Esophagus muscularis mucosa (tissue), 4 donors: Measurements from ENCODE around the gene PRPS1. TPM values are rescaled to one million over a fixed set of nuclear protein-coding genes. Genes with fewer than 3 reads are reported as not detected.
A peak's percentile ranks its signal among the peaks of the same experiment; 100 is the strongest.
"Not testable (repeated sequence)": the region's sequence is repeated elsewhere in the genome, so short reads cannot be mapped to it uniquely, and the experiment has no call there.

ENCODE experiments used
- DNase-seq: peaks from one replicate; pipeline ENCODE4 v3.0.0-alpha.2; 2017; ENCODE audit errors: extremely low spot score
- H3K27ac ChIP-seq, 4 donors: fragments of 200-600 bp; sonication (generic); replicated peaks in 1 of 4; 1 replicate in 3 of 4; 2 replicates in 1 of 4; pipeline ENCODE4 v1.5.1; 2016 to 2019; ENCODE audit warnings: mild to moderate bottlenecking in 1 of 4
- H3K27me3 ChIP-seq, 4 donors: fragments of 200-600 bp; sonication (generic); one replicate each; pipeline versions ENCODE4 v1.5.1 to v1.6.0; 2016 to 2019
- H3K36me3 ChIP-seq, 4 donors: fragments of 200-600 bp; sonication (generic); one replicate each; pipeline ENCODE4 v1.5.1; 2016 to 2019
- H3K4me1 ChIP-seq, 4 donors: fragments of 200-600 bp; sonication (generic); one replicate each; pipeline ENCODE4 v1.5.1; 2016 to 2019
- H3K4me3 ChIP-seq, 4 donors: fragments of 200-600 bp; sonication (generic); 1 replicate in 2 of 4; 2 replicates in 2 of 4; pipeline ENCODE4 v1.5.1; 2016 to 2019; ENCODE audit warnings: mild to moderate bottlenecking in 4 of 4, moderate library complexity in 1 of 4
- H3K9me3 ChIP-seq, 4 donors: fragments of 200-600 bp; sonication (generic); 1 replicate in 3 of 4; 2 replicates in 1 of 4; pipeline ENCODE4 v1.5.1; 2016 to 2019
- CTCF ChIP-seq, 3 experiments: fragments of 200-600 bp in 2 of 3; fragments of 450-650 bp in 1 of 3; sonication (generic) in 2 of 3; IDR thresholded peaks; one replicate each; pipeline ENCODE4 v1.5.1; 2017 to 2019; ENCODE audit warnings: antibody characterized with exemption in 3 of 3, mild to moderate bottlenecking in 2 of 3, moderate library complexity in 1 of 3
- EP300 ChIP-seq: sonication (generic); formaldehyde crosslinking; IDR thresholded peaks from one replicate; pipeline ENCODE4 v1.6.1; 2017; ENCODE audit warnings: antibody characterized with exemption
- POLR2A ChIP-seq: fragments of 450-650 bp; IDR thresholded peaks from one replicate; pipeline ENCODE4 v1.6.1; 2017; ENCODE audit warnings: antibody characterized with exemption, moderate library complexity, mild to moderate bottlenecking, low read depth
- POLR2AphosphoS5 ChIP-seq, 2 donors: sonication (generic); formaldehyde crosslinking; IDR thresholded peaks; one replicate each; pipeline ENCODE4 v1.6.1; 2017; ENCODE audit warnings: antibody characterized with exemption in 2 of 2
- WGBS: methylation state at CpG from one replicate; pipeline ENCODE4 v1.1.5; 2018; 5-methylcytosine and 5-hydroxymethylcytosine counted together
- intact Hi-C: fragments of 100-400 bp; cut with DNase I; formaldehyde crosslinking; loops from one replicate; pipeline ENCODE4 v1.15.1; 2023
- total RNA-seq, 4 donors: library from RNA; depleted of rRNA; stranded (reverse); fragments of >200 nt; gene quantifications; one replicate each; pipeline versions ENCODE4 v1.1.0 to v1.2.1, GENCODE V29; 2016

The PRPS1 gene
- total RNA-seq, 4 donors from 2014 or later: 17.0 to 36.0 (median 23.4) TPM

- H3K27me3 ChIP-seq: no peaks in the 10 kb centered on the region
- H3K4me1 ChIP-seq: peaks cover 7 to 19% (median 15%) of the 10 kb centered on the region in 4 donors
- 42% methylated on average over 4 of the region's 4 CpGs for WGBS
- no peak overlapping the region for H3K4me3 ChIP-seq
- no peak overlapping the region for H3K27ac ChIP-seq
- no peaks in the 10 kb centered on the region for H3K9me3 ChIP-seq
- no peak for DNase-seq
- no peaks in the 10 kb centered on the region for H3K36me3 ChIP-seq
- TF ChIP-seq CTCF (IDR thresholded peaks at IDR 0.05): no peak
- no peak for TF ChIP-seq POLR2AphosphoS5 (IDR thresholded peaks at IDR 0.05)
- no peak for TF ChIP-seq EP300
- TF ChIP-seq POLR2A: no peak
- intact Hi-C loops: no loop called here
These were observed 41.0 kb downstream of the PRPS1 start for GRCh38 chrX:107669261-107669660.

- Histone ChIP-seq H3K27ac (no peak overlapping the region), H3K4me1 (peaks cover 9 to 27% (median 23%) of the 10 kb centered on the region in 4 donors), H3K4me3 (no peak overlapping the region), H3K36me3 (no peaks in the 10 kb centered on the region), H3K27me3 (no peaks in the 10 kb centered on the region), H3K9me3 (no peaks in the 10 kb centered on the region)
- 53% methylated on average over 5 of the region's 5 CpGs for WGBS
- DNase-seq: no peak
- TF ChIP-seq POLR2AphosphoS5 (IDR thresholded peaks at IDR 0.05): no peak
- no peak for TF ChIP-seq EP300
- TF ChIP-seq CTCF (IDR thresholded peaks at IDR 0.05): no peak
- no peak for TF ChIP-seq POLR2A
- intact Hi-C loops: no loop called here
These were observed 41.7 kb downstream of the PRPS1 start for GRCh38 chrX:107669885-107670628.

- 82% methylated on average over 9 of the region's 9 CpGs for WGBS
- H3K4me3 ChIP-seq, H3K9me3 ChIP-seq, H3K27ac ChIP-seq, intact Hi-C loops, DNase-seq, H3K36me3 ChIP-seq, H3K27me3 ChIP-seq: not testable (repeated sequence)
- peaks cover 12 to 38% (median 32%) of the 10 kb centered on the region in 4 donors for H3K4me1 ChIP-seq
These were observed 42.9 kb downstream of the PRPS1 start for GRCh38 chrX:107671256-107671655.

- Histone ChIP-seq H3K4me1 (peaks cover 16 to 47% (median 40%) of the 10 kb centered on the region in 4 donors), H3K27ac (peak overlapping the region; percentile 91 to 96 (median 92)), H3K36me3 (no peaks in the 10 kb centered on the region), H3K4me3 (peak overlapping the region in 1 of 4 donors; percentile 24), H3K27me3 (no peaks in the 10 kb centered on the region), H3K9me3 (no peaks in the 10 kb centered on the region)
- WGBS: 0% methylated on average over 5 of the region's 9 CpGs
- intact Hi-C loops: loop anchor here (2.0 kb wide), 1 partner anchor 44 kb away; no protein-coding TSS in a partner anchor
- TF ChIP-seq POLR2A (no peak), EP300 (peak; percentile 44), CTCF (IDR thresholded peaks at IDR 0.05) (peak; percentile 66 to 85 (median 74)), POLR2AphosphoS5 (IDR thresholded peaks at IDR 0.05) (peak; percentile 83 to 88)
- DNase-seq: peak; percentile 94
These were observed 44.7 kb downstream of the PRPS1 start for GRCh38 chrX:107672955-107673378.

GRCh38 chrX:107673431-107673830 lies 45.1 kb downstream of the PRPS1 start:
- intact Hi-C loops: loop anchor here (2.0 kb wide), 1 partner anchor 43 kb away; no protein-coding TSS in a partner anchor
- no peak for DNase-seq
- peaks cover 21 to 52% (median 45%) of the 10 kb centered on the region in 4 donors for H3K4me1 ChIP-seq
- TF ChIP-seq CTCF (IDR thresholded peaks at IDR 0.05) (no peak), POLR2A (no peak), EP300 (no peak), POLR2AphosphoS5 (IDR thresholded peaks at IDR 0.05) (no peak)
- H3K9me3 ChIP-seq: no peaks in the 10 kb centered on the region
- H3K36me3 ChIP-seq: no peaks in the 10 kb centered on the region
- H3K27ac ChIP-seq: peak overlapping the region; percentile 91 to 96 (median 92)
- 80% methylated on average over 6 of the region's 6 CpGs for WGBS
- H3K4me3 ChIP-seq: peak overlapping the region in 1 of 4 donors; percentile 24
- H3K27me3 ChIP-seq: no peaks in the 10 kb centered on the region
